GM11168 (cell line): ENCODE measurements around the gene SGTA.

ENCODE experiments used
- in situ Hi-C: fragments of 300-500 bp; cut with MboI; formaldehyde crosslinking; loops from one replicate; pipeline ENCODE4 v1.12.0; 2022; ENCODE audit warnings: low sequenced_read_pairs; ENCODE audit not compliant: unreplicated experiment

Gene SGTA

GRCh38 chr19:2774083-2774679, 8.9 kb downstream of the SGTA start:
- in situ Hi-C loops, result loop anchor here (25.0 kb wide), 1 partner anchor 312 kb away; the partner anchor contains the start of gene LMNB2

DNA sequence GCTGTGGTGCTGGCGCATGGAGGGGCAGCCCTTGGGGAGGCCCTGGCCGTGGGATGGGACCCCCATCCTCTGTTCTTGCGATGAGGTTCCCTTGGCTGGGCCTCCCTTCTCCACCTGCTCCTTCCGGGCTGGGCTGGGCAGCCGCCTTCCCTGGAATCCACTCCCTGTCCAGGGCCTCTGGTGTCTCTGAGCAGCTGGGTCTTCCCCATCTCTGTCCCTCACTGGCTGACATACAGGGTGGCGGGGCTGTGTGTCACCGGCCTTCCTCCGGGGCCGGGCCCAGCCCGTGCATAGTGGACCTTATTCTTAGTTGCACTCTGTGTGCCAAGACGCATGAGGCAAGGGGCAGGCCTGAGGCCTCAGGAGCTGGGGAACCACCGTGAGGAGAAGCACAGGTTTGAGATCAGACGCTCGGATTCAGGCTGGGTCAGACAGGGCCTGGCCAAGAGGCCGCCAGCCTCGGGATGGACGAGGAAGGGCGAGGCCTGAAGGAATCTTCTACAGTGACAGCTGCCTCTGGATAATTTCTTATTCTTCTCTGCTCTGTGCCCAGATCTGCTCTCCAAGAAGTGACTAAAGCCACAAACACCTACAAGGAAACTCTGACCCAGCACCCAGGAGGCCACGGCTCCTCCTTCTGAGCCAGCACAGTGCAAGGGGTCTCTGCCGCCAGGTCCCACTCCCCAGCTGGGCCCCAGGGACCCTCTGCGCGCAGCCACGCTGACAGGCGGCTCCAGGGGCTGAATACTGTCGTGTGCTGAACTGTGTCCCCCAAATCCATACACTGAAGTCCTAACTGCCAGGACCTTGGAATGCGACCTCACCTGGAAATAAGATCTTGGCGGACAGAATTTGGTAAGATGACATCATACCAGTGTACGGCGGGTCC, 11.0 kb downstream of the SGTA start:
- in situ Hi-C loops, result loop anchor here (25.0 kb wide), 1 partner anchor 310 kb away; the partner anchor contains the start of gene LMNB2

DNA sequence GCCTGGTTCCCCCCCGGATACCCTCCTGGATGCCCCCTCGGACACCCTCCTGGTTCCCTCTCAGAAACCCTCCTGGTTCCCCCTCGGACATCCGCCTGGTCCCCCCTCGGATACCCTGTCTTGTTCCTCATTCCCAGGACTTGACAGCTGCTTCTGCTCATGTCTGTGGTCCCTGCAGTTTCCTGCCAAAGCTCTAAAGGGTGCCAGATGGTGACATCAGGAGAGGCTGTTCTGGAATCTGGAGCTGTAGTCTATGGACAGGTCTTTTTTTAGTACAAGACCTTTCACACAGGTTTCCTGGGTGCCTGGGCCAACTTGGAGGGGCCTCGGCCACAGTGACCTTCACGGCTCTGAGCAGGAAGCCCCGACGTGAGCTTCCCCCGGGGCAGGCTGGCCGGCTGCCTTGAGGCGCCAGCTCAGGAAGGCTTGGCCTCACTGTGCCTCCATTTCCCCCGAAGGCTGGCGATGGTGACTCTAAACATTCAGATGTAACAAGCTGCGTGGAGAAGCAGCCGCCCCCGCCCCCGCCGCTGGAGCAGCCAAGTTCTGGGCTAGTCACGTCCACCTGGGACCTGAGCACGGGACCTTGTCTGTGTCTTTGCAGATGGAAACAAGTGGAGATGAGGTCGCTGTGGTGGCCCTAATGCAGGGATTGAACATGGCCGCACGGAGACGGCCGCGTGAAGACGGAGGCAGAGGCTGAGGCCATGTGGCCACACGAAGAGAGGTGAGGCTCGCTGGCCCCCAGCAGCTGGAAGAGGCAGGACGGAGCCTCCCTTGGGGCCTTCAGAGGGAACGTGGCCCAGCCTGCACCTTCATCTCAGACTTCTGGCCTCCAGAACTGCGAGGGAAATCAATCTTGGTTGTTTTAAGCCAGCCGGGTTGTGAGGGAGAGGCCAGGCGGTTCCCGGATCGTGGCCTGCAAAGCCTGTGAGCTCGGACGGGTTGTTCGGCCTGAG, 12.7 kb downstream of the SGTA start:
- in situ Hi-C loops, result loop anchor here (25.0 kb wide), 1 partner anchor 308 kb away; the partner anchor contains the start of gene LMNB2

DNA sequence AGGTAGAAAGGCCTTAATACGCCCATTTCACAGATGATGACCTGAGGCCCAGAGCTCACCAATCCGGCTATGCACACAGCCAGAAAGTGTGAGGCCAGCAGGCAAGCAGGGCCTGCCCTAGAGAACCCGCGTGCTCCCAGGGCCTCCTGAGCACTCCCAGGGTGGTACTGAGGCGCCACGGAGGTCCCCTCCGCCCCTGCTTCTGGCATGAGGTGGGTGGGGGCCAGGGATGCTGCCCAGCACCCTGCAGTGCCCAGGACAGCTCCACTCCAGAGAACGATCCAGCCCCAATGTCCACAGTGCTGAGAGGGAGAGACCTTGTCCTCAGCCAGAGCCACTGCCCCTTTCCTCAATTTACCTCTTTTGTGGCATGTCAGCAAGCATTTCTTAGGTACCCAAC, 13.9 kb downstream of the SGTA start:
- in situ Hi-C loops, result loop anchor here (25.0 kb wide), 1 partner anchor 307 kb away; the partner anchor contains the start of gene LMNB2

DNA sequence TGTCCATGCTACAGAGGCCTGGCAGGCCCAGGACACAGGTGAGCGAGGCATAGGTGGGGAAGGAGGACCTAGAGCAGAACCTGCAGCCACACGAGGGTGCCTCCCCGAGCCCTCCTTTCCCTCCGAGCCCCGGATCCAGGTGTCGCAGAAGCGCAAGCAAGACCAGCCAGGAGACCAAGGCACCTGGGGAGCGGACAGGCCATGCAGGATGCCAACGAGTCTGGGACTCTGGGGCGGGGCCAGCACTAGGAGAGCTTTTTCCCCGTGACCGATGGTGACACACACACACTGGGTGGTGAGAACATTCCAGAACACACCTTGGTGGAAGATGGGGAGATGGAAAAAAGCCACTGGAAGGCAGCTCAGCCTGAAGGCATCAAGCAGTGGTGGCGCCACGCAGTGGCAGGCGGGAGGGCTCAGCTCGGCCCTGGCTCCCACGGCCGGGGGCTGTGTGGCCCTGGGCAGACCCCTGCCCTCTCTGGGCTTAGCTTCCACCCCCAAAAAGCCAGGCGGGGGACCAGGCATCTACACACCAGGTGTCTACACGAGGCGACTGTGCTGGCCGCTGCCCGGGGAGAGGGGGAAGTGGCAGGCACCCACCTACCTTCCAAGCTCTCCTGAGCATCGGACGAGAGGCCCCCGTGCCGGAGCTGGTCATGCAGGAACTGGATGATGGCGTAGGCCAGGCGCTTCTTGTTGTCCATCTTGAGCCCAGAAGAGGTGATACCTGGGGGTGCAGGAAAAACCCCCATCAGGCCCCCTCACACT, 14.5 kb downstream of the SGTA start:
- in situ Hi-C loops, result loop anchor here (25.0 kb wide), 1 partner anchor 306 kb away; the partner anchor contains the start of gene LMNB2

DNA sequence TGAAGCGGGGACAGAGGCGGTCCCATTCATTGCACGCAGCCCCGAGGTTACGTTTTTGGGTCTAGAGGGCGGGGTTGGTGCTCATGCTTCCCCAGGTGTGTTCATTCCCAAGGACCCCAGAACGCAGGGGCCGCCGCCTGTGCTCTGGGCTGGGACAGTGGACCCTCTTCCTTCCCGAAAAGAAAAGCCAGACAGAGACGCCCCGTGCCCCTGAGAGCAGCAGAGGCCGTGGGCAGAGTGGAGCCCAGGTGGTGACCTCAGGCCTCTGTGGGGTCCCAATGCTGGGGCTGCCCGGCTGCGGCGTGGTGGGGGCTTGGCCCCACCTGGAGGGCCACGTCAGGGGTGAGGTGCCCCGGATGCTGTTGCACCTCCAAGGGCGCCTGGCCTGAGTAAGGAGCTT, 15.4 kb downstream of the SGTA start:
- in situ Hi-C loops, result loop anchor here (25.0 kb wide), 1 partner anchor 305 kb away; the partner anchor contains the start of gene LMNB2

DNA sequence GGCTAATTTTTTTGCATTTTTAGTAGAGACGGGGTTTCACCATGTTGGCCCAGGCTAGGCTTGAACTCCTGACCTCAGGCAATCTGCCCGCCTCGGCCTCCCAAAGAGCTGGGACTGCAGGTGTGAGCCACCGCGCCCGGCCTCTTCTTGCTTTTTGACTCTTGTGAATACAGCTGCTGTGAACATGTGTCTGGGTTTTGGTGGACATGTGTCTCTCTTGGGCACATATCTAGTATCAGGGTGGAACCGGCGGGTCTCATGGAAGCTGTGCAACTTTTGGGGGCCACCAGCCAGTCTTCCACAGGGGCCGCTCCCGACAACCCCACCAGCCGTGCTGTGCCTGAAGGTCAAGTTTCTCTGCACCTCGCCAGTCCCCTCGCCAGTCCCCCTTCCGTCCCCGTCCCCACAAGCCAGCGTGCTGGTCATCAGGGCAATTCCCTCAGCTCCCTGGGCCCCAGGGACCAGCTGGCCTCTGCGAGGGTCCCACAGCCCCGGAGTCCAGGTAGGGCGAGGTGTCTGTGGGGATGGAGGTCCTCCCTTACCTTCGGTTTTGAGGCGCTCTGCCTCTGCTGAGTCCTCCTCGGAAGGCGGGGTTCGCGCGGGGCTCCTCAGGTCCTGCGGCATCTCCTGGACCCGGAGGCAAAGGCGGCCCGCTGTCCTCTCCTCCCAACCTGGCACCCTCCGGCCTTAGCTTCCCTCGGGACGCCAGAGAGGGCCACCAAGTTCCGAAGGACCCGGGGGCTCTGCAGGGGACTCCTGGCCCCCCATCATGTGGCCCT, 16.3 kb downstream of the SGTA start:
- in situ Hi-C loops, result loop anchor here (25.0 kb wide), 1 partner anchor 304 kb away; the partner anchor contains the start of gene LMNB2

- in situ Hi-C loops, result loop anchor here (25.0 kb wide), 1 partner anchor 303 kb away; the partner anchor contains the start of gene LMNB2
Measured at GRCh38 chr19:2765376-2765775, 17.7 kb downstream of the SGTA start.

- in situ Hi-C loops, result loop anchor here (25.0 kb wide), 1 partner anchor 303 kb away; the partner anchor contains the start of gene LMNB2
Measured at GRCh38 chr19:2764945-2765344, 18.1 kb downstream of the SGTA start.

- in situ Hi-C loops, result loop anchor here (25.0 kb wide), 1 partner anchor 301 kb away; the partner anchor contains the start of gene LMNB2
Measured at GRCh38 chr19:2763687-2764086, 19.4 kb downstream of the SGTA start.

DNA sequence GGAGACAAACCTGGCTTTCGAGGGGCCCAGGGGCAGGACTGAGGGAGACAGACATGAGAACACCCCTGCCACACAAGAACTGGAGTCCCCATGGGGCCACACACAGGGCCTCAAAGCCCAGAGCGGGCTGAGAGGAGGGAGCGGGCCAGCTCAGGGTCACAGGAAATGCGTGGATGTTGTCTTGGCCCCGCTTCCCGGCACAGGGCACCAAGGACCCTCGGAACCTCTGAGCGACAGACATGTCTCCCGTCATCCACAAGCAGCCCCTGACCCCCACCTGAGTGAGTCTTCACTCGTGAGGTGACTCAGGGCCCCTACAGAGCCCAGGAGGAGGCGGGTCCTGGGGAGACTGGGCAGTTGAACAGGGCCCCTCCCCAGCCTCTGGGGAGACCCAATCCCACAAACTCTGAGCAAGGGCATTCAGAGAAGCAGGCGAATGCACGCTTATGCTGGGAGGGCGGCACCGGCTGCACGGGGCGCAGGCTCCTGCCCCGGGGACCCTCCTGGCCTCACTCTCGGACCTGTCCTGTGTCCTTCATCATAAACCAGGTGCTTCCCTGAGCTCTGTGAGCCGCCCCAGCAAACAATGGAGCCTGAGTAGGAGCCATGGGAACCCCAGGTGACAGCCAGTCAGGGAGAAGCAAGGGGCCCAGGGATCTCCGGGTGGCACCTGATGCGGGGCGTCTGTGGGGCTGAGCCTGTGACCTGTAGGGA, 20.1 kb downstream of the SGTA start:
- in situ Hi-C loops, result loop anchor here (25.0 kb wide), 1 partner anchor 301 kb away; the partner anchor contains the start of gene LMNB2

DNA sequence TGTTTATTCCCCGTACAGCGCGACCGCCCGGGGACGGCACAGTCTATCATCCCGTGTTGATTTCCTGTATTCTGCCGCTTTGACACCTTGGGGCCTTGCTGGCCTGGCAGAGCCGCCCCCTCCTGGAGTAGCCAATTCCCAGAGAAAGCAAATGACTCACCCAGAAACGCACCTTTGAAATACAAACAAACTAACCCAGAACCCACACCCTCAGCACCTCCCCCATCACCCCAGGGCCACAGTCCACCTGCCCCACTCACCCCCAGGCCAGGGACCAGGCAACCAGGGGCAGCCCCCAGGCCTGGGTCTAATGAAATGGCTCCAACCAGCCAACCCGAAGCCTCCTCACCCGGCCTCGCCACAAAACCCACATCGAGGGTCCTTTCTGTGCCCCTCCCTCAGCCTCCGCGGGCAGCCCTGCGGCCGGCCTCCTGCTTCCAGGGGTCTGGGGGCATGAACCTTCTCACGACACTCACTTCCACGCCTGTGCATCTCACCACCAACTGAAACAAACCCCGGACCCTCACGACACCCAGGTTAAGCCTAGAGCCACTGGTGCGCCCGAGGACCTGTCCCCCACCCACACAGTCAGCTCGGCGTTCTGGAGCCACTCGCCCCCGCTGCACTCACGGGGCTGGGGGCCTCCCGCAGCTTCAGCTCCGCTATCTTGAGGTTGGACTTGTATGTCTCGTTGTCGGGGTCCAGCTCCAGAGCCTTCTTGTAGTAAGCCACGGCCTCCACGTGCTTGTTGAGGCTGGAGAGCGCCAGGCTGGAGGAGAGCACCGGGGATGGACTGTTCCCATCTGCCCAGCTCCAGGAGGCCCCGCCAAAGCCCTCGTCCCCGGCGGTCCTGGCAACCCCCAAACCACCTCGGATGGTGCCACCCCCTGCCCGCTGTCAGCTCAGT, 20.9 kb downstream of the SGTA start:
- in situ Hi-C loops, result loop anchor here (25.0 kb wide), 1 partner anchor 300 kb away; the partner anchor contains the start of gene LMNB2

DNA sequence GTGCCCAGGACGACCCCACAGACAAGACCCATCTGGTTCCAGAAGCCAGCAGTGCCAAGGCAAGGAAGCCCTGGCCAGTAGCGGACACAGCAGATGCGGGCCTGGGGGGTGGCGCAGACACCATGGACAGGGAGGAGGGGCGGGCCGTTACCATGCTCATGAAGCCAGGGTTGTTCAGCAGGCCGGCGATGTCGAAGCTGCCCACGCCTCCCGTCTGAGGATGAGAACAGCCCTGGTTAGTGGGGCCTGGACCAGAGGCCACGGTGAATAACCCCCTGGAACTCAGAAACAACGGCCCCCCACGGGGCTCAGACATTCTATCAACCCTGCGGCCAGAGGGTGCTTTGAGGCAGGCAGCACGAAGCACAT, 21.8 kb downstream of the SGTA start:
- in situ Hi-C loops, result loop anchor here (25.0 kb wide), 1 partner anchor 299 kb away; the partner anchor contains the start of gene LMNB2

DNA sequence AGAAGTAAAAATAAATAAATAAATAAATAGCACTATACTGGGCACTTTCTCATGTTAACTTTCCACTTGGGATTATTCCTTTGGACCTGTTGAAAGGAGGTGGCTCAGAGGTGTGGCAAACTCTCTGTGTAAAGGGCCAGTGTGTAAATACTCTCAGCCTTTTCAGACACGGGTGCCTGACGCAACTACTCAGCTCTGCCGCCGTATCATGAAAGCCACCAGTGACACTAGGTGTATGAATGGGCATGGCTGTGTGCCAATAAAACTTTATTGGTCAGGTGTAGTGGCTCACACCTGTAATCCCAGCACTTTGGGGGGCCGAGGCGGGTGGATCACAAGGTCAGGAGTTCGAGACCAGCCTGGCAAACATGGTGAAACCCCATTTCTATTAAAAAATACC, 23.1 kb downstream of the SGTA start:
- in situ Hi-C loops, result loop anchor here (25.0 kb wide), 1 partner anchor 298 kb away; the partner anchor contains the start of gene LMNB2

- in situ Hi-C loops, result loop anchor here (25.0 kb wide), 1 partner anchor 297 kb away; the partner anchor contains the start of gene LMNB2
Measured at GRCh38 chr19:2759362-2759761, 23.7 kb downstream of the SGTA start.

DNA sequence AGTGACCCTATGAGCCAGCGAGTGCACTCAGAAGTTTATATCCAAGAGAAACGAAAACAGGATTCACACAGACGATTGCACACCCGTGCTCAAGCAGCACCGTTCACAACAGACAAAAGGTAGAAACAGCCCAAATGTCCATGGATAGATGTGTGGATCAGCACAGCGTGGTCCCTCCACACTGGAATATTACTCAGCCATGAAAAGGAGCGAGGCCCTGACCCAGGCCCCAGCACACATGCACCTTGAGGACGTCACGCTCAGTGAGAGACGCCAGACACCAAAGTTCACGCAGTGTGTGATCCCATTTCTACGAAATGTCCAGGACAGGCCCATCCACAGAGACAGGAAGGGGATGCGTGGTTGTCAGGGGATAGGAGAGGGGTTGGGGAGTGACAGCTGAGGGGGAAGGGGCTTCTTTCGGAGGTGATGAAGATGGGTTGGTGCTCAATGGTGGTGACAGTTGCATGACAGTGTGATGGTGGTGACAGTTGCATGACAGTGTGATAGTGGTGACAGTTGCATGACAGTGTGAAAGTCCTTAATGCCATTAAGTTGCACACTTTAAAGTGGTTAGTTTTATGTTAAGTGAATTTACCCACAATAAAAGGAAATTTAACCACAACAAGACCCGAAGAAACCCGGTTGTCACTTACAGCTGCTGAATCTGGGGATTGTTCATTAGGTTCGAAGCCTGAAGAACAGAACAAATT, 24.3 kb downstream of the SGTA start:
- in situ Hi-C loops, result loop anchor here (25.0 kb wide), 1 partner anchor 296 kb away; the partner anchor contains the start of gene LMNB2
